GM12801 (cell line): Measurements from ENCODE around the gene CNIH3.

Experiments
- CTCF ChIP-seq: IDR thresholded peaks from one replicate; pipeline ENCODE4 v1.5.1; 2011; ENCODE audit warnings: control low read depth; ENCODE audit not compliant: insufficient read length; ENCODE audit errors: extremely low read depth

Gene CNIH3

GRCh38 chr1:224650290-224650689, 34.2 kb downstream of the CNIH3 start:
- no peak for TF ChIP-seq CTCF

- TF ChIP-seq CTCF, result no peak
Measured at GRCh38 chr1:224651188-224651587, 35.1 kb downstream of the CNIH3 start.

GRCh38 chr1:224656392-224656791, 40.3 kb downstream of the CNIH3 start:
- TF ChIP-seq CTCF, result no peak

- no peak for TF ChIP-seq CTCF
Measured at GRCh38 chr1:224660074-224660473, 44.0 kb downstream of the CNIH3 start.

GRCh38 chr1:224662870-224663269, 46.8 kb downstream of the CNIH3 start:
- TF ChIP-seq CTCF, result no peak

GRCh38 chr1:224665016-224665415, 48.9 kb downstream of the CNIH3 start:
- TF ChIP-seq CTCF, result no peak

GRCh38 chr1:224666078-224666477, 50.0 kb downstream of the CNIH3 start:
- no peak for TF ChIP-seq CTCF

GRCh38 chr1:224666913-224667312, 50.8 kb downstream of the CNIH3 start:
- no peak for TF ChIP-seq CTCF
